Fibroblast of the aortic adventitia (primary cell): Measurements from ENCODE around the gene TEN1. TPM values are rescaled to one million over a fixed set of nuclear protein-coding genes. Genes with fewer than 3 reads are reported as not detected.

ENCODE experiments used
- DNase-seq: peaks from one replicate; pipeline ENCODE4 v3.0.0-alpha.2; 2010; ENCODE audit warnings: low read depth
- H3K4me3 ChIP-seq: 2 replicates; pipeline ENCODE4 v1.5.1; 2011; ENCODE audit warnings: low read depth, mild to moderate bottlenecking, control low read depth, low read length, moderate library complexity
- total RNA-seq: library from RNA; depleted of rRNA; stranded (reverse); fragments of >200 nt; gene quantifications from 2 replicates; pipeline ENCODE4 v1.2.3, GENCODE V29; 2012; ENCODE audit warnings: low replicate concordance
- TF ChIP-seq, protein P1 (sequence below): IDR thresholded peaks from 2 replicates; pipeline ENCODE4 v1.5.1; 2011; ENCODE audit warnings: mild to moderate bottlenecking, low read length, control low read depth, inconsistent platforms; ENCODE audit not compliant: insufficient read depth

The TEN1 gene
- total RNA-seq, 1 donor = 16.0 TPM

DNA sequence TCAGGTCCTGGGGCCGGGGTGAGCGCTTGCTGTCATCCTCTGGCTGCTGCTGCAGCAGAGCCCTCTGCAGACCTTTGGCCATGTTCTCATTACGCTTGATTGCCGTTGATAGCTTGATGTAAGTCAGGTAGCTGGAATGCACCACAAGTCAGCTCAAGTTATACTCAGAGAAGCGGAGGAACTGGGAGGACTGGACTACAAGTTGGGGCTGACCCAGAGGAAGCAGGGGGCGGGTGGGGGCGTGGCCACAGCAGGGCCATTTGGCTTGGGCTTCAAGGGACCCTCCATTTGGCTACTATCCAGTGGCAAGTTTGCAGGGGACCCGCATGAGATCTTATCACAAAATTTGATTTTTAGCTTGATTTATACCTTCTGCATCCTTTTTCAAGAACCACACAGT, 67.0 kb downstream of the TEN1 start:
- DNase-seq = no peak
- no peak overlapping the region for H3K4me3 ChIP-seq
- TF ChIP-seq, protein P1, sequence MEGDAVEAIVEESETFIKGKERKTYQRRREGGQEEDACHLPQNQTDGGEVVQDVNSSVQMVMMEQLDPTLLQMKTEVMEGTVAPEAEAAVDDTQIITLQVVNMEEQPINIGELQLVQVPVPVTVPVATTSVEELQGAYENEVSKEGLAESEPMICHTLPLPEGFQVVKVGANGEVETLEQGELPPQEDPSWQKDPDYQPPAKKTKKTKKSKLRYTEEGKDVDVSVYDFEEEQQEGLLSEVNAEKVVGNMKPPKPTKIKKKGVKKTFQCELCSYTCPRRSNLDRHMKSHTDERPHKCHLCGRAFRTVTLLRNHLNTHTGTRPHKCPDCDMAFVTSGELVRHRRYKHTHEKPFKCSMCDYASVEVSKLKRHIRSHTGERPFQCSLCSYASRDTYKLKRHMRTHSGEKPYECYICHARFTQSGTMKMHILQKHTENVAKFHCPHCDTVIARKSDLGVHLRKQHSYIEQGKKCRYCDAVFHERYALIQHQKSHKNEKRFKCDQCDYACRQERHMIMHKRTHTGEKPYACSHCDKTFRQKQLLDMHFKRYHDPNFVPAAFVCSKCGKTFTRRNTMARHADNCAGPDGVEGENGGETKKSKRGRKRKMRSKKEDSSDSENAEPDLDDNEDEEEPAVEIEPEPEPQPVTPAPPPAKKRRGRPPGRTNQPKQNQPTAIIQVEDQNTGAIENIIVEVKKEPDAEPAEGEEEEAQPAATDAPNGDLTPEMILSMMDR = no peak

GRCh38 chr17:76048025-76048605, 69.1 kb downstream of the TEN1 start:
- no peak overlapping the region for H3K4me3 ChIP-seq
- no peak for DNase-seq
- TF ChIP-seq, protein P1 = no peak

GRCh38 chr17:76048711-76049110, 69.7 kb downstream of the TEN1 start:
- no peak for DNase-seq
- TF ChIP-seq, protein P1 = no peak
- no peak overlapping the region for H3K4me3 ChIP-seq

DNA sequence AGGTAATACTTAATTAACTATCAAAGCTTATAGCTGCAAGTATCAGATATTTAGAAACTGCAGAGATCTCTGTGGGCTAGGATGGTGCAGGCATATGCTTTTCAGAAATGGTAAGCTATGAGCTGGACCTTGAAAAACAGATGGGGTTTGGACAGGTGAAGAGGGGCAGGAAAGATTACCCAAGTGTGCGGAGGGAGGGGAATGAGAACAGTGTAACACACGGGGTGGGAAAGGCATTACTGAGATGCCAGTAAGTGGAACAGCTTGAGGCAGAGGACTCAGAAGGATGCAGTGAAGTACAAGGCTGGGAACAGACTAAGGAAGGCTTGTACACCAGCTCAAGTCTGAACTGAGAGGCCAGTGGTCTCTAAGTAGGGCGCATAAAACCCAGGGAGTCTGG, 70.2 kb downstream of the TEN1 start:
- TF ChIP-seq, protein P1 = no peak
- H3K4me3 ChIP-seq = no peak overlapping the region
- DNase-seq = no peak

GRCh38 chr17:76049836-76050537, 70.9 kb downstream of the TEN1 start:
- DNase-seq = no peak
- H3K4me3 ChIP-seq = no peak overlapping the region
- TF ChIP-seq, protein P1 = no peak

Other genes starting within 250 kb of the TEN1 start
- 20.6 and 35.9 TPM in 2 replicates for gene GALK1, start 214.0 kb upstream of the TEN1 start, total RNA-seq
- gene UNK, start 194.4 kb upstream of the TEN1 start, total RNA-seq = 18.0 and 30.2 TPM in 2 replicates
- 0.54 and 2.3 TPM in 2 replicates for gene UNC13D, start 134.8 kb upstream of the TEN1 start, total RNA-seq
- gene WBP2, start 123.9 kb upstream of the TEN1 start, total RNA-seq = 23.3 and 24.1 TPM in 2 replicates
- 14.9 and 20.9 TPM in 2 replicates for gene TRIM47, start 100.7 kb upstream of the TEN1 start, total RNA-seq
- 7.7 and 11.4 TPM in 2 replicates for gene TRIM65, start 82.3 kb upstream of the TEN1 start, total RNA-seq
- gene MRPL38, start 74.4 kb upstream of the TEN1 start, total RNA-seq = 27.0 and 39.2 TPM in 2 replicates
- gene FBF1, start 38.2 kb upstream of the TEN1 start, total RNA-seq = 14.1 and 21.1 TPM in 2 replicates
- 47.0 and 61.5 TPM in 2 replicates for gene ACOX1, start 74 bp upstream of the TEN1 start, total RNA-seq
- 1.1 TPM in 1 of 2 replicates, not detected in the other for gene CDK3, start 21.6 kb downstream of the TEN1 start, total RNA-seq
- not detected in 2 replicates for gene EVPL, start 48.1 kb downstream of the TEN1 start, total RNA-seq
- 17.3 and 32.3 TPM in 2 replicates for gene SRP68, start 93.3 kb downstream of the TEN1 start, total RNA-seq
- gene GALR2, start 95.5 kb downstream of the TEN1 start, total RNA-seq = not detected in 2 replicates
- gene ZACN, start 99.9 kb downstream of the TEN1 start, total RNA-seq = not detected in 2 replicates
- gene EXOC7, start 124.5 kb downstream of the TEN1 start, total RNA-seq = 40.8 and 88.5 TPM in 2 replicates
- gene FOXJ1, start 162.0 kb downstream of the TEN1 start, total RNA-seq = not detected in 2 replicates